HG02642 (cell line): ENCODE data around the gene ZNF280C.
"Not testable (repeated sequence)": the region's sequence is repeated elsewhere in the genome, so short reads cannot be mapped to it uniquely, and the experiment has no call there.

Experiments
- ATAC-seq: cut with Tn5 transposase; IDR thresholded peaks from one replicate; pipeline ENCODE4 v1.9.1; 2021; ENCODE audit warnings: mild to moderate bottlenecking; ENCODE audit not compliant: unreplicated experiment, poor library complexity

The ZNF280C gene

DNA sequence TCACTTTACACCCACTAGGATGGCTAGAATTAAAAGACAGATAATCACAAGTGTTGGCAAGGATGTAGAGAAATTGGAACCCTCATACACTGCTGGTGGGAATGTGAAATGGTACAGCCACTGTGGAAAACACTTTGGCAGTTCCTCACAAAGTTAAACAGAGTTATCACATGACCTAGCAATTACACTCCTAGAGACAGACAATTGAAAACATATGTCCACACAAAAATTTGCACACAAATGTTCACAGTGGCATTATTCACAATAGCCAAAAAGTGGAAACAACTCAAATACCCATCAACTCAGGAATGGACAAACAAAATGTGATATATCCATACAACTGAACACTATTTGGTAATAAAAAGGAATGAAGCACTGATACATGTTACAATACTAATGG lies 5.7 kb downstream of the ZNF280C start:
- ATAC-seq = no peak

DNA sequence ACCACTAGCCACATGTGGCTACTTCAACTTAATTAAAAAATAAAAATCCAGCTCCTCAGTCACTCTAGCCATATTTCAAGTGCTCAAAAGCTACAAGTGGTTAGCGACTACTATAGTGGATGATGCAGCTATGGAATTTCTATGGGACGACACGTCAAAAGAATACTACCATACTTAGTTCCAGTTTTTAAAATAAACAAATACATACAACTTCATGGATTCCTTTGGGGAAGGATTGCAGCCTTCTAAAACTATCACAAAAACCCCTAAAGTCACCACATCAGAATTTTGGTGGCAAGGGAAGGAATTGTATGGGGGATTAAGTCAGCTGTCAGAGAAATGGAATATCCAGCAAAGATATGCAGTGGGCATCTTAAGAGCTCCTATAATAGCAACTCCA lies 6.5 kb downstream of the ZNF280C start:
- ATAC-seq = no peak

DNA sequence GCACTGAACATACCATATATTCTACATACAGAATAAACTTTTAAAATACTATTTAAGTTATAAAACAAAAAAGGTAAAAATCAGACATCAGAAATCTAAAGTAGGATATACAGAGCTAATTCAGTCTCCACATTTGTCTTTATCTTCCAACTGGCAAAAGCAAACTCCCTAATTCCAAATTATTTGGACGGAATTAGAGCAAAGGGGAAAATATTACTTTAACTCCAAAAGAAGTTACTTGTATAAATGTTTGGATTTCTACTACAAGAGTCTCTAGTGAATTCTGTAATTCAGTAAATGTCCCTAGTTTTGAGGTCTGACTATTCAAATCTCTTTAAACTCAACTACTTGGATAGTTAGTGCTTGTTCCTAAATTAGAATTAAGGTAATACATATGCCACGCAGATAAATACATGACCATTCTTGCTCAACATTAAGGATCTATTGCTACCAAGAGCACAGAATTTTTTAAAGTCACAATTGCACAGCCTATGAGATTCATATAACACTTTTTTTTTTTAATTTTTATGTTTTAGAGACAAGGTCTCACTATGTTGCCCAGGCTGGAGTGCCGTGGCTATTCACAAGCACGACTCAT lies 7.3 kb downstream of the ZNF280C start:
- no peak for ATAC-seq

DNA sequence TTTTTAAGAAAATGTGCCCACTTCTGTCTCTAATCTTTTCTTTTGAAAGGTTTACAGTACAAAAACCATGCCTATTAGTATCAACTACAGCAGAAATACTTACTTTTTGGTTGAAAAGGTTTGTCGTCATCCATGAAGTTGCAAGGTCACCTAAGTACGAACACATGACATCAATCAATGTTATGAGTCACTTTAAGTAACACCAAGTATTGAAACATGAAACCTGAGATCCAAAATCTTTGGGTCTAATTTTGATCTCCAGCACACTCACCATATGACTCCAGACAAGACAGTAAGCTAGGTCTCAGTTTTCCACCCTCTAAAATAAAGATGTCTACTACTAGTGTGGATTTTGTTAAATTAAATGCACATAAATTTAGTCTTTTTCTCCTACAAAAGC lies 8.4 kb downstream of the ZNF280C start:
- no peak for ATAC-seq

DNA sequence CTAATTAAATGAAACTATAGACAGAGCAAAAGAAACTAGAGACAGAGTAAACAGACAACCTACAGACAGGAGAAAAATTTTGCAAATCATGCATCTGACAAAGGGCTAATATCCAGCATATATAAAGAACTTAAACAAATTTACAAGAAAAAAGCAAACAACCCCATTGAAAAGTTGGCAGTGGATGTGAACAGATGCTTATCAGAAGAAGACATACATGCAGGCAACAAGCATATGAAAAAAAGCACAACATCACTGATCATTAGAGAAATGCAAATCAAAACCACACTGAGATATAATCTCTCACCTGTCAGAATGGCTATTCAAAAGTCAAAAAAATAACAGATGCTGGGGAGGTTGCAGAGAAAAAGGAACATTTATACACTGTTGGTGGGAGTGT lies 14.8 kb downstream of the ZNF280C start:
- no peak for ATAC-seq

DNA sequence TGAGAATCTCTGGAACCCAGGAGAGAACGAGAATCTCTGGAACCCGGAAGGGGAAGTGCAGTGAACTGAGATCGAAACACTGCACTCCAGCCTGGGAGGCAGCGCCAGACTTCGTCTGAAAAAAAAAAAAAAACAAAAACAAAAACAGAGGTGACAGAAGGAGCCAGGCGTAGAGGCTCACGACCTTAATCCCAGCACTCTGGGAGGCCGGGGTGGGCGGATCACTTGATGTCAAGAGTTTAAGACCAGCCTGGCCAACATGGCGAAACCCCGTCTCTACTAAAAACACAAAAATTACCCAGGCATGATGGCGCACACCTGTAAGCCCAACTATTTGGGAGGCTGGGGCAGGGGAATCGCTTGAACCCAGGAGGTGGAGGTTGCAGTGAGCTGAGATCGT lies 17.0 kb downstream of the ZNF280C start:
- ATAC-seq = no peak

DNA sequence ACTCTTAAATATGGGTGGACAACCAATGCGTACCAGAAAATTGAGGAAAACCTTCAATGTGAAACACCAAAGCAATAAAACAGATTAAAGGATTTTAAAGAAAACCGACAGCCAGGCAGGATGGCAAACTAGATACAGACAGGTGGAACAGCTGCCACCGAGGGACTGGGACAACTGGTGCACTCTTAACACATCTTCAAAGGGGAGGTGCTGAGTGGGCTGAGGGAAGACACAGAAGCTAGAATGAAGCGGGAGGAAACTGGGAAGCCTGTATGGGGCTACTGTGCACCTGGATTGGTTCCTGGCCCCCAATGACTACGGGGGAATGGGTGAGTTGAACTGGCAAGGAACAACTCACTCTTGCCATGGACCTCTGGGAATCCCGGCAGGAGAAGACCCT lies 20.7 kb downstream of the ZNF280C start:
- no peak for ATAC-seq

DNA sequence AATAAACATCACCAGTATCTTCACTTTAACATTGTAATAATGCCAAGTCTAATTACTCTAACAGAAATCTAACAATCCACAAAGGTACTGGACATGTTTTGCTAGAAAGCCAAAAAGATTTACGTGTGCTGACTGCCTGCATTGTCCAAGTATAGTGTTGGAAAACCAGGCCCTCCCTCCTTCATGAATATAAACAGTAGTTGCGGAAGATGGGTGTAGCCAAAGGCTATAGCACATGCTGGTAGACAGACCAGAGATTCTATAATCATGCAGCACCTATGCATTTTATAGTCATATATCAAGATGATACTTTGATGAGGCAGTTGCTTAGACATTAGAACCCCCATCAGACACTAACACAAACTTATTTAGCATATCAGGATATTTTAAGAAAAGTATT lies 22.6 kb downstream of the ZNF280C start:
- no peak for ATAC-seq

DNA sequence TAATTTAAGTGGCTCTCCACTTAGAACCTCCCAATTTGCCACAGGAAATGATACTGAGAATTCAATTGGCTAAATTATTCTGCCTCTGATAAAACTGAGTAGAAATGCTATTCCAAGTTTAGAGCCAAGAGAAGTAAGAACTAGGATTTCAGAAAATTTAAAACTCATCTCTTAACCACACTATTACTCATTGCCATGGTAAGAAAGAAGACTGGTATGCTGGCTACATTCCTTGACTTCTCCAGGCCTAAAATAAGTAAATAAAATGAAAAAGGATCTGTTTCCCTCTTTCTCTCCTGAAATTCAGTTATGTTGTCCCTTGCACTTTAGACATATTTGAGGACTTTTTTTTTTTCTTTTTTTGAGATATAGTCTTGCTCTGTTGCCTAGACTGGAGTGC lies 23.3 kb downstream of the ZNF280C start:
- ATAC-seq = no peak

DNA sequence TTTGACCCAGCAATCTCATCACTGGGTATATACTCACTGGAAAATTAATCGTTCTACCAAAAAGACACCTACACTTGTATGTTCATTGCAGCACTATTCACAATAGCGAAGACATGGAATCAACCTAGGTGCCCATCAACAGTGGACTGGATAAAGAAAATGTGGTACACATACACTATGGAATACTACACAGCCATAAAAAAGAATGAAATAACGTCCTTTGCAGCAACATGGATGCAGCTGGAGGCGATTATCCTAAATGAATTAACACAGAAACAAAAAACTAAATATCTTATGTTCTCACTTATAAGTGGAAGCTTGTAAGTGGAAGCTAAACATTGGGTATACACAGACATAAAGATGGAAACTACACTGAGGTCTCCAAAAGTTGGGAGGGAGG lies 37.5 kb downstream of the ZNF280C start:
- ATAC-seq = not testable (repeated sequence)

DNA sequence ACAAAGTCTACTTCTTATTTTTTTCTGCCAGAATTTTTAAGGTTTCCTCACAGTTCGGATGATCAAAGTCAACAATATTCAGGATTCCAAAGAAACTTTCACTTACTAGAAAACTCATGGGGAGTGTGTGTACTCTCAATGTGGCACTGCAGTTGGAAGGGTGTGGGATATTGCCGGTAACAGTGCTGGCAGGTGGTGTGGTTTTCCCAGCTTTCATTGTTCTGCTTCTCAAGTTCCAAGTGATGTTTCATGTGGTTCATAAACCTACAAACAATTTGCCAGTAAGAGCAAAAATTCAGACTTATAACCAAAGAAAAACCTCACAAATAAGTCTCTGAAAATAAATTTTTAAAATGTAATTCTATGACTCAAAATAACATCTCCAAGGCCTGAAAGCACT lies 39.8 kb downstream of the ZNF280C start:
- ATAC-seq = no peak

DNA sequence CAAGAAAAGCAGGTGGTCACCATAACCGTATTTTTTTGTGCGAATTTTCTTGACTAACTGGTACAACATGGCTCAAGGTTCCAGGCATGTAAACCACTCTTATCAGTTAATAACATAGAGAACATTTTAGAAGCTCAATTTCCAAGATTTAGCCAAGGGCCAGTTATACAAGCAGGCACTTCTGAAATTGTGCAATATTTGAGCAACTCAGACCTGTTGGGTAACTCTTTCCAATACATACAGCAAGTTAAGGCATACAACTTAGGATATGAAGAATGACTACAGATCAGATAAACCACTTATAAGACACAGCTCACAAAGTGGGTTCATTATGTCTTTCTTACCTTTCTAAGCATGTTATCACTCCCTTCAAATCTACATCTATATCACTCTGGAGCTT lies 43.9 kb downstream of the ZNF280C start:
- ATAC-seq = no peak

DNA sequence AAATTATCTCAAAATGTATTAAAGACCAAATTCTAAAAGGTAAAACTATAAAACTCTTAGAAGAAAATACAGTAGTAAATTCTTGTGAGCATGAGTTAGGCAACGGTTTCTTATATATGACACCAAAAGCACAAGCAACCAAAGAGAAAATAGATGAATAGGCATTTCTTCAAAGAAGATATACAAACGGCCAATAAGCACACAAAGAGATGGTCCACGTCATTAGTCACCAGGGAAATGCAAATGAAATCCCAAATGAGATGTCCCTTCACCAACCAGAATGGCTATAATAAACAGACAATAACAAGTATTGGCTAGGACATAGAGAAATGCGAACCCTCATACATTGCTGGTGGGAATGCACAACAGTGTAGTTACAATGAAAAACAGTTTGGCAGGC lies 52.4 kb downstream of the ZNF280C start:
- ATAC-seq = no peak

DNA sequence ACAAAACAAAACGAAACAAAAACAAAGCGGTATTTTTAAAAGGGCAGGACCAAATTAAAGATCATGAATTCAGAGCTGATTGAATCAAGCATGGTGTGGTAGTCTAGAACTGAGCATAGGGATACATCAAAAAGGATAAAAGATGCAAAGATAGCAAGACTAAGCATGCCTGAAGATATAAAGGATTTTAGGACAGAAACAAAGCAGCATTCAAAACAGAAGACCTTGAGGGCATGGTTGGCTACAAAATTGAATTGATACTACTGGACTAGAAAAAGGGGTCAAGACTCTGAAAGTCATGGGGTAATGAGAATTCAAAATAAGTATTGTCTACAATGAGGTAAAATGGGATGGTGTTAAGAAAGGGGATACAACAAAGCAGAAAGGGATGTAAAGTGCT lies 55.3 kb downstream of the ZNF280C start:
- ATAC-seq = no peak

DNA sequence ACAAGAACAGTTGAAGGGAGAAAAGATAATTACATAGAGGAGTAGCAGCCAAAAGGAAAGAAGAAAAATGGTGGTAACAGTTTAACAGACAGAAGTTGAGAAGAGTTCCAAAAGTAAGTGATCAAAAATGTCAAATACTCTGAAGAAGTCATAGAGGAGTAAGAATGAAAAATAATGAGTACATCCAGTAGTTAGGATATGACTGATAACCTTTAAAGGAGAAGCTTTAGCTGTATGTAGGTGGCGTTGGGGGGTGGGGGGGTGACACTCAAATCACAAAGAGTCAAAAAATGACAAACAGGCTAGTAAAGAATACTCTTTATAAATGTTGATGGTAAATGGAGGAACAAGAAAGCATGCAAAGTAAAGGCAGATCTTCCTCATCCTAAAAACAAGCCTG lies 56.3 kb downstream of the ZNF280C start:
- ATAC-seq = no peak

DNA sequence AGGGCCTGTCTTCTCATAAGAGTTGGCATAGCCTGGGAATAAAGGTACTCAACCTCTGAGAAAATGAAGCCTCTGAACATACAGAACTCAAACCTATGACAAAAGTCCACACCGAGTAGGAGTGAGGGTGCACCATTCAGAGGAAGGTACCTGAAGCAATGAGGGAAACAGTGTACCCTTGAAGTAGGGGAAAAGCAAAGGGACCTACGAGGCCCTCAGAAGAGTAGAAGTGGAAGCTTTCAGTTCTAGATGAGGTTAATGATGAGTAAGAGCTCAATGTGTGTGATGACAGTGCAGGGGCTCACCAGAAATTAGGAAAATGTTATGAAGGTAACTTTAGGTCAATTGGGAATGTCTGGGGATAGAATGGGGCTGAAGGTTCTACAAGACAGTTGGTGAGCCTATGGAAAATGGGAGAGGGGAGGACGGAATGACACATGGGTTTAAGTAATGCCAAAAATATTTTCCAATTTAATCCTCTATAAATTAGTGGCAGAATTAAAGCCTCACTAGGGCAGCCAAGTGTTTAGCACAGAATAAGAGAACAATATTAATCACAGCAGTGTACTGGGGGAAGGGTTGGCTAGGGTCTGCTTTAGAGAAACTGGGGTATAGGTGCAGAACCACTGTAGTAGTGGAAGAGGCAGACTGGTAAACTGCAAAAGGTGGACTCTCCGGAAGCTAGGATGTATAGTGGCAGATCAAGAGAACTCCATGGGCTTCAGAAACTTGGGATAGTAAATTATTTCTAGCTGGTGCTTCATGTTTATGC lies 57.1 kb downstream of the ZNF280C start:
- no peak for ATAC-seq

DNA sequence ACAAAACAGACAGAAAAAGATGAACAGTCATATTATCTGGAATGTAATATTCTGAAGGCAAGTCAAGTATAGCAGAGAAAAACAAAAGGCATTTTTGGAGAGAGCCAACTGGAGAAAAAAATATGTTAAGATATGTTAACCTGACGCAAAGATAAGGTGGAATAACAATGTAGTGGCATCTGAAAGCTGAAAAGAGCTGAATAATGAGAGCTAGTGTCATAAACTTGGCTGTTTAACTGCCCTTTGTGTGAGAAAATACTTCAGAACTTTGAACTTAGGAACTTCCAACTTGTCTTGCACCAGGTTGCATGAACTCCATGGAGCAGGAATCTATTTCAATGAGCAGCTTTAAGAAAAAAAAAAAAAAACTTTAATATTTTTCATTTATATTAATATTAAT lies 64.1 kb downstream of the ZNF280C start:
- ATAC-seq = no peak

DNA sequence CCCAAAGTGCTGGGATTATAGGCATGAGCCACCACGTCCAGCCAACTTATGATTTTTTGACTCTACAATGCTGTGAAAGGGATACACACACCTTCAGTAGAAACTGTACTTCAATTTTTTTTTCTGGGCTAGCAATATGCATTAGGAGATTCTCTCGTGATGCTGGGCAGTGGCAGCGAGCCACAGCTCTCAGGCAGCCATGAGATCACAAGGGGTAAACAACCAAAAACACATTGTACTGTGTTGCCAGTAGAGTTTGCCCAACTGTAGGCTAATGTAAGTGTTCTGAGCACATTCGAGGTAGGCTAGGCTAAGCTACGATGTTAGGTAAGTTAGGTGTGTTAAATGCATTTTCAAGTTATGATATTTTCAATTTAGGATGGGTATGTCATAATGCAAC lies 71.2 kb downstream of the ZNF280C start:
- ATAC-seq = no peak

DNA sequence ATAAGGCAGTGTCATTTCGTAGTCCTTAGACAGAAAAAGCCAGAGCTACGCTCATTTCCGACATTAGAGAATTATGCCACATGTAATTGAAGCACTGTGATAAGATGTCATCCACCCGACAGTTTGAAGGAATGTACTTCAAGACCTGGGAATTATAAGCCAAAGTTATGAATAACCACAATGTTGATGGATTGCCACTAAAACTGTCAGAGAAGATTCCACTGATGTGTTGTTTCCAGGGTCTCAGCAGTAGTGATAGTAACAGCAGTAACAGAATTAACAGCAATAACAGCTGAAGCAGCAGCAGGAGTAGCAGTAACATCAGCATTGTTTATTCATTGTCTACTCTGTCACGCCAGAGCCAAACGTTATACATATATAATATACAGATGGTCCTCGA lies 72.2 kb downstream of the ZNF280C start:
- no peak for ATAC-seq

DNA sequence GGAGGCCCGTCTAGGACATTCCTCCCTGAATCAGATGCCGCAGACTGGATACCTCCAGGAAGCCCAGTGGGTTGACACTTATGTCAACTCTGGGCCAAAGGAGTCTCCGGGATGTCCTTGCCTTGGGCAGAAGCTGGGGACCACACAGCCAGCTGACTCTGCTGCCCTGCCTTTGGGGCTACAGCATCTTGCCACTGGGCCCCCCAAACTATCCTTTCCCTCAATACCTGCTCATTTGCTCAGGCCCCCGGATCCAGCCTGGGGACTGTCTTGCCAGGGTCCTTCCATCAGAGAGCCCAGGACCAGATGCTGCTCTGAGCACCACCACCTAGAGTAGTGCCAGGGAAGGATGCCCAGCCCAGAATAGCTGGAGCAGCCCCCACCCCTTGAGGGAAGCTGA lies 77.9 kb downstream of the ZNF280C start:
- no peak for ATAC-seq

DNA sequence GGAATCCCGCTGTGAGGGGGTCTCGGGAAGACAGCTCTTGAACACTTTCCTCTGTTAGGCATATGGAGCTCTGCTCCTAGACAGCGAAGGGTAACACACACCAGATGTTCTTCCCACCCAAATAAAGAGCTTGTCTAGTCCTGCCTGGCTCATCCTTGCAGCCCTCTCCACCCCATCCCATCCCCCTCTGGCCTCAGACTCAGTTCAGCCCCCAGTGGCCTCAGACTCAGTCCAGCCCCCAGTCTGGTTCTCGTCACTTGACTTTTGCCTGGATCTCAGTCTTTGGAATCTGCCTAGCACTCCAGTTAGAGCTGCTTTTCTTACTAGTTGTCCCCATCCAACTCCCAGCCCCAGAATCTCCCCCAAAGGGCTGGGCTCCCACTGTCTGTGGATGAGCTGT lies 82.0 kb downstream of the ZNF280C start:
- no peak for ATAC-seq

DNA sequence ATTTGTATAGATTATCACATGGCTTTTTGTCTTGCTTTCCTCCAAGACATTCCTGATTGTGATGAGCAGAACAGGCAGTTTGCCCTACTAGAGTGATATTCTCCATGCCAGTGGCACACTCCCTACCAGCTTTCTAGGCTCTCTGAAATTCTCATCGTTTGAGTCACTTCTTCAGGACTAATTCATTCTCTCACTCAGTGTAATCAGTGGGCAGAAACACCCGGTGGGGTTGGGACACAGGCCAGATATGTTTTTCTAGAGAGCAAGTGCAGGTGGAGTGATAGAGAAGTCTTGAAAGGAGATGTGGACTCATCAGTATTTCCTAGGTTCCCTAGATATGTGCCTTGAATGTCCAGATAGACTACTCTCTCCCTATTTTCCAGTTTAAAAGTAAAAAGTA lies 83.8 kb downstream of the ZNF280C start:
- ATAC-seq = no peak
